AG09319 (cell line): ENCODE data around the gene RCOR1.

ENCODE experiments used
- DNase-seq: peaks from one replicate; pipeline ENCODE4 v3.0.0-alpha.2; 2010; ENCODE audit warnings: low read depth; ENCODE audit errors: extremely low read depth
- TF ChIP-seq, protein P1 (sequence below): IDR thresholded peaks from 2 replicates; pipeline ENCODE4 v1.5.1; 2011; ENCODE audit warnings: low read depth, mild to moderate bottlenecking, inconsistent platforms, low read length, moderate library complexity

The RCOR1 gene

DNA sequence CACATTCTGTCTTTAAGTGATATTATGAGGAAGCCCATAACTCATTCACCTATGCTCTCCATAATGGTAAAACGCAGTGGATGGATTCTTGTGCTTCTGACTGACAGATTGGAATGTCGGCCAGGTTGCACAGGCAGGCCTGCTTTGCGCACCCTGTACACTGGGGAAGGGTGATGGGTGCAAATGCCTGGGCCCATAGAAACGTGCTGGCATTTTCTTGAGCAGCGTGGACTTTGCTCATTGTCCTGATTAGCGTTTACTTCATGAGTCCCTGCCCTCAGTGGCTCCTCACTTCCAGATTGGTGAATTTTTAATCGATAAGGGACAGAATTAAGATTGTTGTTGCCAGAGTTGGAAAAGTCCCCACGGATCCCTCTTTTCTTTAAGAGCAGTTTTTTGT, 103.9 kb downstream of the RCOR1 start:
- TF ChIP-seq, protein P1, sequence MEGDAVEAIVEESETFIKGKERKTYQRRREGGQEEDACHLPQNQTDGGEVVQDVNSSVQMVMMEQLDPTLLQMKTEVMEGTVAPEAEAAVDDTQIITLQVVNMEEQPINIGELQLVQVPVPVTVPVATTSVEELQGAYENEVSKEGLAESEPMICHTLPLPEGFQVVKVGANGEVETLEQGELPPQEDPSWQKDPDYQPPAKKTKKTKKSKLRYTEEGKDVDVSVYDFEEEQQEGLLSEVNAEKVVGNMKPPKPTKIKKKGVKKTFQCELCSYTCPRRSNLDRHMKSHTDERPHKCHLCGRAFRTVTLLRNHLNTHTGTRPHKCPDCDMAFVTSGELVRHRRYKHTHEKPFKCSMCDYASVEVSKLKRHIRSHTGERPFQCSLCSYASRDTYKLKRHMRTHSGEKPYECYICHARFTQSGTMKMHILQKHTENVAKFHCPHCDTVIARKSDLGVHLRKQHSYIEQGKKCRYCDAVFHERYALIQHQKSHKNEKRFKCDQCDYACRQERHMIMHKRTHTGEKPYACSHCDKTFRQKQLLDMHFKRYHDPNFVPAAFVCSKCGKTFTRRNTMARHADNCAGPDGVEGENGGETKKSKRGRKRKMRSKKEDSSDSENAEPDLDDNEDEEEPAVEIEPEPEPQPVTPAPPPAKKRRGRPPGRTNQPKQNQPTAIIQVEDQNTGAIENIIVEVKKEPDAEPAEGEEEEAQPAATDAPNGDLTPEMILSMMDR = no peak

DNA sequence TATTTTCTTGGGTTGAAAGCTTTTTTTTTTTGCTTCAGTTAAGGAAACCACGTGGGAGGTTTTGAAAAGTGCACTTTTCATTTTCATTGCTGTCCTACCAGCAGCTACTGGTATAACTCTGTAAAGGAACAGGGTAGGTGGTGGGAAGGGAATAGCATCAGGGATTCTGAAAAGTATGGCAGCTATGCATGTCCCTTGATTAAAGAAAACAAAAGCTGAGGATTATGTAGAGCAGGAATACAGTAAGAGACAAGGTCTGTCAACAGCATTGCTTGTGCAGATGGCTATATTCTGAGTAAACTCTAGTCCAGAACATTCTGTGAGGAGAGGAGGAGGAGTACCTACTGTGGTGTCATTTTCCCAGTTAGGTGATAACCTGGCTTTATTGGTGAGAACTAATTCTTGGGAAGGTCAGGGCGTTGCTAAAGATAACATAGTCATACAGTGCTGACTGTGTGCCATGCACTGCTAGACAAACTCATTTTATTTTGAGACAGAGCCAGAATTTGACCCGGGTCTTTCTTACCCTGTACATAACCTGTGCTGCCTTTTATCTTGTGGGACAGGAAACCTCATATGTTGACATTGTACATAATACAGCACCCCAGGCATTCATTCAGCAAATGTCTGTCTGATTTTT, 104.5 kb downstream of the RCOR1 start:
- DNase-seq = no peak
- TF ChIP-seq, protein P1 = no peak

More for the DNA sequence above, 103.9 kb downstream of the RCOR1 start:
- no peak for DNase-seq

DNA sequence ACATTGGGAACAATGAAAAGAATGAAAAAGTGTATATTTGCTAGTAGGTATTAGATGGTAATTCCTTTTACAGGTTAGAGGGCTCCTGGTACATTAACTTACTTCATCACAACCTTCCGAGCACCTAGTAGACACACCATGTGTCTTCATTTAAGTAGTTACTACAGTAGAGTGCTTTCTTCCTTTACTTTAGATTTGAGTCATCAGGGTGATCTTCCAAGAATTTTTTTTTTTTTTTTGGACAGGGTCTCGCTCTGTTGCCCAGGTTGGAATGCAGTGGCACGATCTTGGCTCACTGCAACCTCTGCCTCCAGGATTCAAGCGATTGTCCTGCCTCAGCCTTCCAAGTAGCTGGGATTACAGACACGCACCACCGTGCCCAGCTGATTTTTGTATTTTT, 105.1 kb downstream of the RCOR1 start:
- TF ChIP-seq, protein P1 = no peak
- DNase-seq = no peak

DNA sequence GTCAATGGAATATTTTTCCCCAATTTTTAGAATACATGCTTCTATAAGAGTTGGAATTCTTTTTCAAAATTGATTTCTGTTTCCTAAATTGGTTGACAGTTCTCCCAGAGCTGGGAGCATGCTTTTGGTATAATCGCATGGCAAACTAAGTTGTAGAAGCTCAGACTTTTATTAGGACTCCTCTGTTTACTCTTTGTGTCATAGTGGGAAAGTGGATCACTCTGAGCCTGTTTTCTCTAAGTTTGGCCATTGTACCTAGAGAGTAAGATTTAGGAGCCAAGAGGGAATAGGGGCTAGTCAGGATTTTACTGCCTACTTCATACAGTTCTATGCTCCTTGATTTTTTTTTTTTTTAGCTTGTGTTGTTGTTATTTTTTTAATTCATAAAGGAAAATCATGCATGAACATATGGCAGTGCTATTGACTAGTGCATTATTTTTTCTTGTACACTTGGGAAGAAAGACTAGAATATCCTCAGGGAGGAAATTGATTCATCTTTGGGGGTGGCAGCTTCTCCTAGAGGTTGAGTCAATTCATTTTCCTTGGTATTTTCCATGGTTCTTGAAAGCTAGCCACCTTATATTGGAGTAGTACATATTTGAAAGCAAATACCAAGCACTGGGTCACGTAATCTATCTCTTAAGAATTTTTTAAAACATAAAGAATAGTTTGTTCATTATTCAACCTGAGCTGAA, 107.1 kb downstream of the RCOR1 start:
- no peak for DNase-seq
- TF ChIP-seq, protein P1 = no peak

DNA sequence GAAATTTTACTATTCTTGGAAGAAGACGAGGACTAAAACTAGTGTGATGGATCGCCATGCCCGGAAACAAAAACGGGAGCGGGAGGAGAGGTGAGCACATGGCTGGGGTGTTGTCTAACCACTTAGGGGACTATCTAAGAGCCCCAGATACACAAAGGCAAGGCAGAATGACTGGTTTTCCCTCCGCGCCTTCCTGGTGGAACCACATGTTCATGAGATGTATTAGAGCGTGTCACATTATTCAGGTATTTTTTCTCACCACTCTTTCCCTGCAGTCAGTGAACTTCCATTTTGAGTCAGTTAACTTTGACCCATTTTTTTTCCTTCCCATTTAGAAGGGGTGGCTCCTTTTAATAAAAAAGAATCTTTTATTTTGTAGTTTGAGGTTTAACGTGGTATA, 116.0 kb downstream of the RCOR1 start:
- TF ChIP-seq, protein P1 = no peak
- no peak for DNase-seq

DNA sequence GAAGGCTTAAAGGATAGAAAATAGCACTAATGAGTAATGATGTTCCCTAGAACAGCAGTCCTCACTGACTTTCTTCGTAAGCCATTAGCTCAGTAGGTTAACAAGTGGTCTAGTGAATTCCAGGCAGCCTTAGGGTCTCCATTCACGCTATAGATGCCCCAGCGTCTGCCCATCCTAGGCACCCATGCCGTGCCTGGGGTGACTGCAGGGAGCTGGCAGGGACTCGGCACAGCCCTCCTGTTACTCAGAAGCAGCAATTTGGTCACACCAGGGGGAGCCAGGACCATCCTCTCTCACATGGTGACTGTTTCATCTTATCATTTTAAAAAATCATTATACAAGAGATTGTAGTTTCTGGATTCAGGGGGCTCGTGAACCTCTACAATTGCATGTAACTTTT, 118.8 kb downstream of the RCOR1 start:
- TF ChIP-seq, protein P1 = no peak
- no peak for DNase-seq

DNA sequence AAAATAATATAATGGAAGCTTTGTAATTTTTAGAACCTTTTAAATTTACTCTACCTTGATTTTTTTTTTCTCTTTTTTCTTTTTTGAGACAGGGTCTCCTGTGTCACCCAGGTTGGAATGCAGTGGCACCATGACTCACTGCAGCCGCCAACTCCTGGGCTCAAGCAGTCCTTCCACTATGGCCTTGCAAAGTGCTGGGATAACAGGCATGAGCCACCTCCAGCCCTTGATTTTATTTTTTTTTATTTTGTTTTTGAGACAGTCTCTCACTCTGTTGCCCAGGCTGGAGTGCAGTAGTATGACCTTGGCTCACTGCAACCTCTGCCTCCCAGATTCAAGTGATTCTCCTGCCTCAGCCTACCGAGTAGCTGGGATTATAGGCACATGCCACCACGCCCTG, 119.5 kb downstream of the RCOR1 start:
- TF ChIP-seq, protein P1 = no peak
- DNase-seq = no peak
